Pons (tissue), 1 donor: Measurements from ENCODE around the gene FSTL3.
"Not testable (repeated sequence)": the region's sequence is repeated elsewhere in the genome, so short reads cannot be mapped to it uniquely, and the experiment has no call there.

ENCODE experiments used
- DNase-seq: peaks from one replicate; pipeline ENCODE4 v3.0.0-alpha.2; 2016; ENCODE audit warnings: low spot score

Gene FSTL3

GRCh38 chr19:661427-662196 lies 14.6 kb upstream of the FSTL3 start:
- no peak for DNase-seq

GRCh38 chr19:662207-662961 lies 13.8 kb upstream of the FSTL3 start:
- DNase-seq: no peak

DNA sequence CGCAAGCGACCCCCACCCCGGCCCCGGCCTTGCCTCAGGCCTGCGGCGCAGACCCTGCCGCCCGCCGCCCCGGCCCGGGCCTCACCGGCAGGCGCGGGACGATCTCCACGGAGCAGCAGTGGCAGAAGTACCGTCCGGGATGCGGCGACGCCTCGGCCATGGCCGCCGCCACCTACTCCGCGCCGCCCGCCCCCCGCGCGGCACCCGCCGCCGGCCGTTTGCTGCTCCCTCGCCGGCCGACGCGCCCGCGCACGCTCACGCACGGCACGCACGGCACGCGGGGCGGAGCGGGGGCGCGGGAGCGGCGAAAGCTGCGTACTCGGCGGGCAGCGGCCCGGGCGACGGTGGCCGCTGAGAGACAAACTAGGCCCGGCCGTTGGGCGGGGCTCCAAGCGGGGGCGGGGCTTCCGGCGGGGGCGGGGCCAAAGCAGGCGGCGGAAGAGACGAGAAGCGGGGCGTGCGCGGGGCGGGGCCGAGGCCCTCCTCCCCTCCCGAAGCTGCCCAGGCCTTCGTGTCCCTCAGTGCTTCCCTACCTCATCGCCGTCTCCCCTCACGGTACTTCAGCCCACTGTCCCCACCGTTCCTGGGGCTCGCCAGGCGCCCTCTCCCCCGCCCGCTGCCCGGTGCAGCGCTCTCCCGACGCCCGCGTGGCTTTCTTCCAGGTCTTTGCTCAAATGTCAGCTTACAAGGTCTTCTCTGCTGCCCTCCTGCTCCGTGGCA lies 13.1 kb upstream of the FSTL3 start, which contains the start of gene RNF126:
RNF126 (minus strand) TSS at position 253 of the 720 bp plus-strand sequence; CDS start at position 160, 93 bp downstream.
- DNase-seq: peak; percentile 82

DNA sequence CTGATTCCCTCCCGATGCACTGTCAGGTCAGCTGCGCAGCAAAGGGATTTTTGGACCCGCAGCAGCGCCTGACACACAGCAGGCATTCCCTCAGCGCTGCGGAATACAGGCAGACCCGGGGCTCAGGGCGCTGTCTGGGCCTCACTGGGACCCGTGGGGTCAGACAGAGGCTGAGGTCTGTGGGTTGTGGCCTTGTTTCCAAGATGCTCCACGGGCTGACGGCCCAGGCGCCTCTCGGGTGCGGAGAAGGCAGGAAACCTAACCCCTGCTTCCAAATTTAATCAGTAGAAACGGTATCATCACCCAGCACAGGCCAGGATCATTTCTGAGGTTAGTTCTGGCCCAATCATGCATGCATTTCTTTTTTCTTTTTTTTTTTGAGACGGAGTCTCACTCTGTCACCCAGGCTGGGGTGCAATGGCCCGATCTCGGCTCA lies 12.5 kb upstream of the FSTL3 start:
- no peak for DNase-seq

GRCh38 chr19:664913-665443 lies 11.2 kb upstream of the FSTL3 start:
- peak; percentile 66 for DNase-seq

DNA sequence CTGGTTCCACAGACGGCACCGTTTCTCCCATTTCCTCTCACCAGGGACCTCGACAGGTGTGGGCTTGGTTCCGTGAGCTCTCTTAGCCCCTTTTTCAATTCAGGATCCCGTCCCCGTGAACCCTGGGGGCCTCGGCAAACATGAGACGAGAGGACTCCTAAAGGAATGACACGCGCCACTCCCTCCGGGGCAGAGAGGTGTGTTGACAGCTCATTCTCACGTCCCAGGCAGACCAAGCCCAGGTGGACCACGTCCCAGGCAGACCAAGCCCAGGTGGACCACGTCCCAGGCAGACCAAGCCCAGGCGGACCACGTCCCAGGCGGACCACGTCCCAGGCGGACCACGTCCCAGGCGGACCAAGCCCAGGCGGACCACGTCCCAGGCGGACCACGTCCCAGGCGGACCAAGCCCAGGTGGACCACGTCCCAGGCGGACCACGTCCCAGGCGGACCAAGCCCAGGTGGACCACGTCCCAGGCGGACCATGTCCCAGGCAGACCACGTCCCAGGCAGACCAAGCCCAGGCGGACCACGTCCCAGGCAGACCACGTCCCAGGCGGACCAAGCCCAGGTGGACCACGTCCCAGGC lies 9.1 kb upstream of the FSTL3 start:
- not testable (repeated sequence) for DNase-seq

DNA sequence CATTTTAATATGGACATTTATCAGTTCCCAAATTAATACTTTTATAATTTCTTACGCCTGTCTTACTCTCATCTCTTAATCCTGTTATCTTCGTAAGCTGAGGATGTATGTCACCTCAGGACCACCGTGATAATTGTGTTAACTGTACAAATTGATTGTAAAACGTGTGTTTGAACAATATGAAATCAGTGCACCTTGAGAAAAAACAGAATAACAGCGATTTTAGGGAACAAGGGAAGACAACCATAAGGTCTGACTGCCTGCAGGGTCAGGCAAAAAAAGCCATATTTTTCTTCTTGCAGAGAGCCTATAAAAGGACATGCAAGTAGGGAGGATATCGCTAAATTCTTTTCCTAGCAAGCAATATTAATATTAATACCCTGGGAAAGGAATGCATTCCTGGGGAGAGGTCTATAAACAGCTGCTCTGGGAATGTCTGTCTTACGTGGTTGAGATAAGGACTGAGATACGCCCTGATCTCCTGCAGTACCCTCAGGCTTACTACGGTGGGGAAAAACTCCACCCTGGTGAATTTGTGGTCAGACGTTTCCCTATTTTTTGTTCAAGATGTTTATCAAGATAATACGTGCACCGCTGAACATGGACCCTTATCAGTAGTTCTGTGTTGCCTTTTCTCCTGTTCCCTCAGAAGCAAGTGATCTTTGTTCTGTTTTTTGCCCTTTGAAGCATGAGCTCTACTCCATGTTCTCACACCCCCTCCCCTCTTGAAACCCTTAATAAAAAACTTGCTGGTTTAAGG lies 7.3 kb upstream of the FSTL3 start:
- DNase-seq: not testable (repeated sequence)

GRCh38 chr19:670609-671075 lies 5.5 kb upstream of the FSTL3 start:
- DNase-seq: no peak

- peak; percentile 43 for DNase-seq
Measured at GRCh38 chr19:674282-675151, 1.7 kb upstream of the FSTL3 start.

- DNase-seq: no peak
Measured at GRCh38 chr19:676007-676338, 219 bp upstream of the FSTL3 start.

DNA sequence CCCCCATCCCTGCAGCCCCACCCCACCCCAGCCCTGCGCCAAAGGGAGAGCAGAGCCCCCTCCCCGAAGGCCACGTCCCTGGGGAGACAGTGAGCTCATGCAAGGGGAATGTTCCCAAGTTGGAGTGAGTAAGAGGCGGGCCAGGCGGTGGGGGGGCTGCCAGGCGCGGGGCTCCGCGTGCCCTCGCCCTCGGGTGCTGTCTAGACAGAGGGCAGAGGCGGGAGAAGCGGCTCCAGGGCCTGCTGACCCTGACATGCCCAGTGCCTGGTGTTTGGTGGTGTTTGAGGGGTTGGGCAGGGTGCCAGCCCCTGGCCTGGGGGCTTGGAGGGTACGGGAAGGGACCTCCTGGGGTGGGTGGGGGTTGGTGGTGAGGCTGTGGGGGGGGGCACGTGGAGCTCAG lies 1.0 kb downstream of the FSTL3 start:
- DNase-seq: no peak

- DNase-seq: no peak
Measured at GRCh38 chr19:677601-678436, 1.6 kb downstream of the FSTL3 start.

DNA sequence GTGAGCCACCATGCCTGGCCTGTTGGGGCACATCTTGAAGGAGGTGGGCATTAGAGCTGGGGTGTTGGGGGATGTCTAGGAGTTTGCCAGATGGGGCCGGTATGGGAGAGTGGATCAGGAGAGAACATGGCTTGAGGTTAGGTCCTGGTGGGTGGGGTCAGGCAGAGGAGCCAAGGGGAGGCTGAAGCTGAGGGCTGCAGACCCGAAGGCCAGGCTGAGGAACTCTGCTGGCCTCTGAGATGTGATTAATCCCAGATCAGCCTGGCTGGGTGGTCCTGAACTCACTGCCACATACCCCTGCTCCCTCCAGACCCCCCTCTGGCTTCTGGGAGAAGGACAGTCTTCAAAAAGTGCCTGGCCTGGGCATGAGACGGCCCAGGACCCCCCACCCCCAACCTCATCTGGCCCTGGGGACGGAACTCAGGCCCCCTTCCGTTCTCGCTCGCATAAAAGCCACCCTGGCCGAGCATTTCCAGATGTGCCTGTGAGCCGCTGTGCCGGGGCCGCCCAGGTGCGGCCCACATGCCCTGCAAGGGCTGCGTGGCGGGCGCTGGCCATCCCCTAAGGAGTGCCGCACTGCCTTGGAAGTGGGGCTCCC lies 2.7 kb downstream of the FSTL3 start:
- no peak for DNase-seq

DNA sequence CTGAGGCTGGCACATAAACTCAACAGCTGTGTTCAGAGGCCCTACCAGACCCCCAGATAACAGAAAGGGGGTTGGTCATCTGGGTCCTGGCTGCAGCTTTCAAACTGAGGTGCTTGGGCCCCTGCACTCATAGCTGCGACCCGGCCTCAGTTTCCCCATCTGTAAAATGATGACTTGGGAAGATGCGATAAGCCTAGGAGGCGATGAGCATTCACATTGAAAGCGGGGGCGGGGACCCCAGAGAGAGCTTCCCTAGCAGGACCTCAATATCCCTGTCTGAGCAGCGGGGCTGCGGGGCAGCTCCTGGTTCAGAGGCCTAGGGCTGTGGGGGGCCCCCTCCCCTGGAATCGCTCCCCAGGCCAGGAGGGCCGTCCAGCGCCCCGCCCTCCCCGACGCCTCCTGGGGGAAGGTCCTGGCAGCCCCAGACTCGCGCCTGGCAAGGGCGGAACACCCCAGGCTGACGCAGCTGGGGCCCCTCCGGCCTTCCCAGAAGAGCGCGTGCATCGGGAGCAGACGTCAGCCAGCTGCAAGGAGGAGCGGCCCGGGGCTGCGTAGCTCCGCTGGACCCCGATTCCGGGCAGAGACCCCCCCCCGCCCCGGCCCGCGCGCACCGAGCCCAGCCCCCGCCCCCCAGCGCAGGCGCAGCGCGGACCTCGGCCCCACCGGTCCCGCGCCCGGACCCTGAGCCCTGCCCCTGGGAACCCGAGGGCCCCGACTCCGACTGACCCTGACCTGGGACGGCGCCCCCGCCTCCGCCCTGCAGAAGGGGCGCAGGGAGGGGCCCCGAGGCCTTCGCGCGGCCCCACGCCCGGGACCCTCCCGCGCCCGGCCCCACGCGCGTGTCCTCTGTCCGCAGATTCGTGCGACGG lies 3.5 kb downstream of the FSTL3 start:
- DNase-seq: peak; percentile 35

DNA sequence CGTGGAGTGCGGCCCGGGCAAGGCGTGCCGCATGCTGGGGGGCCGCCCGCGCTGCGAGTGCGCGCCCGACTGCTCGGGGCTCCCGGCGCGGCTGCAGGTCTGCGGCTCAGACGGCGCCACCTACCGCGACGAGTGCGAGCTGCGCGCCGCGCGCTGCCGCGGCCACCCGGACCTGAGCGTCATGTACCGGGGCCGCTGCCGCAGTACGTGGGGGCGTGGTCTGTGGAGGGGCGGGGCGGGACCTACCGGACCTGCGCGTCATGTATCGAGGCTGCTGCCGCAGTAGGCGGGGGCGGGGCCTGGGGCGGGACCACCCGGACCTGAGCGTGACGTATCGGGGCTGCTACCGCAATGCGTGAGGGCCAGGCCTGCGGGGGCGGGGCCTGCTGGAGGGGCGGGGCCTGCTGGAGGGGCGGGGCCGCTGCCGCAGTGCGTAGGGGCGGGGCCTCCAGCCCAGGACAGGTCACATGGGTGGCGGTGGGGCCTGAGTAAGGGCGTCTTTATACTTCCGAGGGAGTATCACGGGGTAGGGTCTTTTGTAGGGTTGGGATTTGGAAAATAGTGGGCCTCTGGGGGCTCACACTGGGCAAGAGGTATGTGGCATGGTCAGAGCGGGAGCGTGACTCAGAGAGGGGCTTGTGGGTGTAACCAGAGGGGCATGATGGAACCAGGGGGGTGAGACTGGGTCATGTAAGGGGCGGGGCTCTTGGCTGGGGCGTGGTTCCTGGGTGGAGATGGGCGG lies 4.3 kb downstream of the FSTL3 start:
- peak; percentile 94 for DNase-seq

- no peak for DNase-seq
Measured at GRCh38 chr19:681029-682019, 5.1 kb downstream of the FSTL3 start.
